Neural crest cell (in vitro differentiated cells): ENCODE data around the gene RPL27A. TPM values are rescaled to one million over a fixed set of nuclear protein-coding genes. Genes with fewer than 3 reads are reported as not detected.
A peak's percentile ranks its signal among the peaks of the same experiment; 100 is the strongest.

Source experiments
- DNase-seq: peaks from one replicate; pipeline ENCODE4 v3.0.0; 2021; ENCODE audit warnings: low read depth, mixed read lengths, low spot score
- H3K27ac Mint-ChIP-seq: one replicate; pipeline ENCODE4 v1.8.0; 2021; ENCODE audit warnings: mild to moderate bottlenecking, mixed read lengths; ENCODE audit not compliant: unreplicated experiment
- H3K27me3 Mint-ChIP-seq: 2 replicates; pipeline ENCODE4 v1.8.0; 2021; ENCODE audit warnings: low read depth, mild to moderate bottlenecking, mixed read lengths
- H3K36me3 Mint-ChIP-seq: 2 replicates; pipeline ENCODE4 v1.8.0; 2021; ENCODE audit warnings: low read depth, mild to moderate bottlenecking, mixed read lengths
- H3K4me1 Mint-ChIP-seq: 2 replicates; pipeline ENCODE4 v1.8.0; 2021; ENCODE audit warnings: mixed read lengths
- H3K4me3 Mint-ChIP-seq: one replicate; pipeline ENCODE4 v1.8.0; 2021; ENCODE audit warnings: mild to moderate bottlenecking, mixed read lengths
- H3K9me3 Mint-ChIP-seq: 2 replicates; pipeline ENCODE4 v1.8.0; 2021; ENCODE audit warnings: mixed read lengths
- total RNA-seq: library from RNA; stranded (reverse); gene quantifications from 2 replicates; pipeline ENCODE4 v1.2.1, GENCODE V29; 2021
- TF ChIP-seq, protein P1 (sequence below): fragments of 200-600 bp; sonication (generic); conservative IDR thresholded peaks from 2 replicates; pipeline ENCODE4 v1.5.0; 2021; ENCODE audit warnings: antibody characterized with exemption, mild to moderate bottlenecking

The RPL27A gene
- total RNA-seq, 1 donor from 2014 or later, result 711 TPM

DNA sequence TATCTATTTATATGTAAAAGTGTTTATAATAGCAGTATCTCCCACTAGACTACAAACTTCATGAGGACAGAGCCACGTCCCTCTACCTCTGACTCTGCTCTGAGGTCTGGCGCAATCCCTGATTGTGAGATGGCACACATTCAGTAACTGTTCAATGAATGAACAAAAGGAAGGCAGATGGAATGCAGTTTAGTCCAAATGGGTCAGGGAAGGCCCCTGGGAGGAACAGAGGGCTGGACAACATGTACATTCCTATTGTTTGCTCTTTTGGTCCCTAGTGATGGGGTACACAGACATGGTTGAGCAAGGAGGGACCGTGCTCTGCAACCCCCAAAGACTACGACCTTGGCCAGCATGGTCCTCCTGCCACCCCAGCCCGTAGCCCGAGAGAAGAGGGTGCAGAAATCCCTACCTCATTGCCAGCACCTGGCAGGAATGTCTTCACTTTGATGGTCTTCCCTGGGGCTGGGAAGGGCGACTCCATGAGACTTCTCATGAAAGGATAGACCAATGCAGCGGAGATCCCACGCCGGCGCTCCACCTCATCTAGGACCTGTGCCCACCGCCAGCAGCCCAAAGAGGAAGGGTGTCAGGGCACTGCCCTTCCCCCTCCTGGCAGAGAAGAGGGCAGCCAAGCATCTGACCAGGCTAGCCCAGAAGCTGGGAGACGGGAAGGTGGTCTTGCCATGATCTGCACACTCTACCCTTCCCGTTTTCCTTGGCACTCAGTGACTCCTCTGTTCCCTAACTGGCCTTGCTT lies 24.3 kb downstream of the RPL27A start:
- TF ChIP-seq, protein P1, sequence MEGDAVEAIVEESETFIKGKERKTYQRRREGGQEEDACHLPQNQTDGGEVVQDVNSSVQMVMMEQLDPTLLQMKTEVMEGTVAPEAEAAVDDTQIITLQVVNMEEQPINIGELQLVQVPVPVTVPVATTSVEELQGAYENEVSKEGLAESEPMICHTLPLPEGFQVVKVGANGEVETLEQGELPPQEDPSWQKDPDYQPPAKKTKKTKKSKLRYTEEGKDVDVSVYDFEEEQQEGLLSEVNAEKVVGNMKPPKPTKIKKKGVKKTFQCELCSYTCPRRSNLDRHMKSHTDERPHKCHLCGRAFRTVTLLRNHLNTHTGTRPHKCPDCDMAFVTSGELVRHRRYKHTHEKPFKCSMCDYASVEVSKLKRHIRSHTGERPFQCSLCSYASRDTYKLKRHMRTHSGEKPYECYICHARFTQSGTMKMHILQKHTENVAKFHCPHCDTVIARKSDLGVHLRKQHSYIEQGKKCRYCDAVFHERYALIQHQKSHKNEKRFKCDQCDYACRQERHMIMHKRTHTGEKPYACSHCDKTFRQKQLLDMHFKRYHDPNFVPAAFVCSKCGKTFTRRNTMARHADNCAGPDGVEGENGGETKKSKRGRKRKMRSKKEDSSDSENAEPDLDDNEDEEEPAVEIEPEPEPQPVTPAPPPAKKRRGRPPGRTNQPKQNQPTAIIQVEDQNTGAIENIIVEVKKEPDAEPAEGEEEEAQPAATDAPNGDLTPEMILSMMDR, result no peak
- H3K4me3 Mint-ChIP-seq, result peak overlapping the region; percentile 21
- H3K4me1 Mint-ChIP-seq, result peaks cover 4% of the 10 kb centered on the region
- H3K27ac Mint-ChIP-seq, result no peak overlapping the region
- no peaks in the 10 kb centered on the region for H3K9me3 Mint-ChIP-seq
- no peak for DNase-seq
- no peaks in the 10 kb centered on the region for H3K27me3 Mint-ChIP-seq
- peaks cover 14% of the 10 kb centered on the region for H3K36me3 Mint-ChIP-seq

DNA sequence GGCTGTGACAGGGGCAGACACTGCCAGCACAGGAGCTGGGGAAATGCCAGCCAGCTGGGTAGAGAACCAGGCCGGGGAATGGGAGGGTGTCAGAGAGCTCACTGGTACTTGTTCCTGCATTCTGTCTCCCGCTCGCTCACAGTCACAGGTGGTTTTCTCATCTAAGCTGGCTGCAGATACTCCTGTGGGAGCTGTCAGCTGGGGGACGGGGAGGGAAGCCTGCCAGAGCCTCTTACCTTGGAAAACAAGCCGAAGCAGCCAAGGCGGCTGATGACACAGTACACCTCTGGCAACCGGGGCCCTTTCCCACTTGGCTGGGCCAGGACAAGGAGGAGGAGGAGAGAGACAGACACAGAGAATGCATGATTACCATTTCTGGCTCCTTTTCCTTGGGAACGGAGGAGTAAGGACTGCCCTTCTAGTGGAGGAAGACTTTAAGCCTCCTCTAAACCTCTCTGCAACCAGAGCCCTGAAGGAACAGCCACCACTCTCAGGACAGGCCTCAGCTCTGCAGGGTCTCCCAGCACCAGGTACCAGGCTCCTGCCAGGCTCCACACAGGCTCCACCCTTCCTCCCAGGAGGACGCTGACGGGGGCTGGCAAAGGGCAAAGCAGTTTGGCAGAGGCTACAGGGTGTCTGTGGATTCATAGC lies 25.1 kb downstream of the RPL27A start:
- no peak for DNase-seq
- Mint-ChIP-seq H3K4me1 (no peaks in the 10 kb centered on the region), H3K9me3 (no peaks in the 10 kb centered on the region), H3K27ac (no peak overlapping the region), H3K4me3 (no peak overlapping the region), H3K36me3 (peaks cover 11% of the 10 kb centered on the region), H3K27me3 (no peaks in the 10 kb centered on the region)
- TF ChIP-seq, protein P1, result no peak

DNA sequence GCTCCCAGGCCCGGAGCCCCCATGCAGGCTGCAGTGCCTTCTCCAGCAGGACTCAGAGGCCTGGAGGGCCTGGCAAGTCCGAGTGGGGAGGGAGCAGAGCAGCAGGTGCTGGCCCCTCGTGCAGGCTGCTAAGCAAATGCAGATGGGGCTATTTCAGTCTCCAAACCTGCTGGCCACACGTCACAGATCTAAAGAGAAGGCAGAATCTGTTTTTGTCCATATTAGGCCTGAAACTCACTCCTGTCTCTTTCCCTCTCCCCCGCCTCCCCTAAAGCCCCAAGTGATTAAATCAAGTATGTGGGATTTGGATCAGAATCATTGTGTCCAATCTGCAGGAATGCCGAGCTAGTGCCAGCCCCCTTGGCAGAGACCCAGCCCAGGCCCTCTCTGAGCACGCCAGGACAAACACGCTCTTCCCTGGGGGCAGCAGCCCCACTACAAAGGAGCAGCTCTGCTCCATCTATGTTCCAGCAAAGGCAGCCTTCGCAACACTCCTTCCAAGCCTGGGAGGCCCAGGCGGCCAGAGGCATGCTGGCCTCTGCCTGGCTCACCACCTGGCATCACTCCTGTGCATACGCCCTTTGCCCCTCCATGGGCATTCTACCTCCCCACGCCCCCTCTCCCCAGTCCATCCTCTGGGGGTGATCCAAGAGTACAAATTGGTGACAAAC lies 26.5 kb downstream of the RPL27A start:
- Mint-ChIP-seq H3K36me3 (peaks cover 11% of the 10 kb centered on the region), H3K27ac (peak overlapping the region; percentile 58), H3K9me3 (no peaks in the 10 kb centered on the region), H3K4me1 (no peaks in the 10 kb centered on the region), H3K4me3 (no peak overlapping the region), H3K27me3 (no peaks in the 10 kb centered on the region)
- TF ChIP-seq, protein P1, result no peak
- DNase-seq, result no peak

DNA sequence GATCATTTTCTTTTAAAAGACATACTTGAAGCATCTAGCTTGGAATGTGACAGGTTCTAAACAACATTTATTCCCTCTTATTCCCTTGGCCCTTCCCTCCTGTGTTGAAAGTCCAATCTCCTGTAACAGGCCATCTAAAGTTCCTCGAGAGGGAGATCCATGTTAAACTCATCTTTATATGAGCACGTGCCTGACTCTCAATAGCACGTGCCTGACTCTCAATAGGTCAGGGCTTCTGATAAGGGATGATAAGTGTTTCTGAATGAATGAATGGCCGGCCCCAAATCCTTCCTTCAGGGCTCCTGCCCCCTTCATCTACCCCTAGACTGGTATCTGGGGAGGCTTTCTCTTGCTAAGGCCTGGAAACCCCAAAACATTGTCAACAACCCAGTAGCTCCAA lies 27.2 kb downstream of the RPL27A start:
- Mint-ChIP-seq H3K27me3 (no peaks in the 10 kb centered on the region), H3K4me1 (peaks cover 3% of the 10 kb centered on the region), H3K27ac (peak overlapping the region; percentile 58), H3K4me3 (no peak overlapping the region), H3K36me3 (peaks cover 15% of the 10 kb centered on the region), H3K9me3 (no peaks in the 10 kb centered on the region)
- TF ChIP-seq, protein P1, result no peak
- no peak for DNase-seq

DNA sequence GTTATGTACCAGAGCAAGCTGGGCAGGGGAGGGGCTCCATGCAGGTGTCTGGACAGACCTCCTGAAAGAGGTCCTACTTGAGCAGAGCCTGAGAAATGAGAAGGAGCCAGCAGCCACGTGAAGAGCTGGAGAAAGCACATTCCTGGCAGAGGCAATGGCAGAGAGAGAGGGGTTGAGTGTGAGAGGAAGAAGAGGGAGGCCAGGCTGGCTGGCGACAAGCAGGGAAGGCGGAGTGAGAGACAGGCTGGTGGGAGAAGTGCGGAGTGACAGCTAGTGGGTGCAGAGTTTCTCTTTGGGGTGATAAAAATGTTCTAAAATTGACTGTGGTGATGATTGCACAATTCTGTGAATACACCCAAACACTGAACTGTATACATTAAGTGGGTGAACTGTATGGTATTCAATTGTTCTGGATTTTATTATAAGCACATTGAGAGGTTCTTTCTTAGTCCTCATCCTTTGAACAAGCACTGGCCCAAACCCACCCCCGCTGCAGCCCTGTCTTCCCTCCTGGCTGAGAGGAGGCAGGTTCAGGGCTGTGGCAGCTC lies 29.4 kb downstream of the RPL27A start:
- Mint-ChIP-seq H3K9me3 (no peaks in the 10 kb centered on the region), H3K4me3 (no peak overlapping the region), H3K4me1 (peaks cover 12% of the 10 kb centered on the region), H3K27me3 (no peaks in the 10 kb centered on the region), H3K27ac (no peak overlapping the region), H3K36me3 (peaks cover 10% of the 10 kb centered on the region)
- DNase-seq, result no peak
- TF ChIP-seq, protein P1, result no peak
